Raji (cell line): ENCODE results near the gene SGSH.

Experiments used
- POLR2A ChIP-seq: IDR thresholded peaks from 2 replicates; pipeline ENCODE4 v1.6.1; 2011; ENCODE audit warnings: low read depth, low read length, control low read depth; ENCODE audit not compliant: insufficient read depth

SGSH gene

DNA sequence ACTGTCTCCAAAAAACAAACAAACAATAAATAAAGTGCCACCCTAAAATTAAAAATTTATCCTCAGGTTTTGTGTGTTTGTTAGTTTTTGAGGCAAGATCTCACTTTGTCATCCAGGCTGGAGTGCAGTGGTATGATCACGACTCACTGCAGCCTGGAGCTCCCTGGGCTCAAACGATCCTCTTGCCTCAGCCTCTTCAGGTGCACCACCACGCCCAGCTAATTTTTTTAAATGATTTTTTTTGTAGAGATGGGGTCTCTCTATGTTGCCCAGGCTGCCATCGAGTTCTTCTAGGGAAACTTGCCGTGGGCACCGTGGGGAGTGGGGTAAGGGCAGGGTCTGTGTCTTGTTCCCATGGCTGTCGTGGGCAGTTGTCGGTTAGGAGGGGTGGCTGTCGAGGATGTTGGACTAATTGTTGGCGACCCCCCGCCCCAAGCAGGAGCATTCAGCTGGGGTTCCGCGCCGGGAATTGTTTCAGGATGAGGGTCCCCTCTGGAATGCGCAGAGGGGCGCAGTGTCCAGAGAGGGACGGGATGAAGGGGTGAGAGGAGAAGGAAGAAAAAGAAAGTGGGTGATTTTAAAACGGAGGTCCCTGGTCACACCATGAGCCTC lies 39.4 kb upstream of the SGSH start:
- TF ChIP-seq POLR2A: no peak

DNA sequence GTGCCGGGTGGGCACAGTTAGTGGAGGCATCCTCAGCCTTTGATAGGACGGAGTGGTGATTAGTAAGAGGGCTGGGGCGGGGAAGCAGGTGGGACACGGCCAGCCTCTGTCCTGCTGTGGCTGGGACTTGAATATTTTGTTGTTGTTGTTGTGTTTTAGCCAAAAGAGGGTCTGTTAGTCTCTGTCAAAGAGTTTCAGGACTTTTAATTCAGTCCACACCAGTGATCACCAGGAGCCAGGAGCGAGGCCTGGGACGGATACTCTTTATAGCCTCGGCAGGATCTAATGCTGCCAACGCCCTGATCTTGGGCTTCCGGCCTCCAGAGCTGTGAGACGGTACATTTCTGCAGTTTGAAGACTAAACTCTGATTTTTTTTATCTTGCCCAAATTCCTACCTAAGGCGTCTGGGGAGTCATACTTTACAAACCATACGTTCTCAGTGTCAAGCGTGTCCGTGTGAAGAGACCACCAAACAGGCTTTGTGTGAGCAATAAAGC lies 37.6 kb upstream of the SGSH start:
- no peak for TF ChIP-seq POLR2A

GRCh38 chr17:80256034-80256350 lies 35.9 kb upstream of the SGSH start:
- TF ChIP-seq POLR2A: no peak

- no peak for TF ChIP-seq POLR2A
These were observed 34.5 kb upstream of the SGSH start for GRCh38 chr17:80254396-80255251.

- no peak for TF ChIP-seq POLR2A
These were observed 33.7 kb upstream of the SGSH start for GRCh38 chr17:80253631-80254395.

DNA sequence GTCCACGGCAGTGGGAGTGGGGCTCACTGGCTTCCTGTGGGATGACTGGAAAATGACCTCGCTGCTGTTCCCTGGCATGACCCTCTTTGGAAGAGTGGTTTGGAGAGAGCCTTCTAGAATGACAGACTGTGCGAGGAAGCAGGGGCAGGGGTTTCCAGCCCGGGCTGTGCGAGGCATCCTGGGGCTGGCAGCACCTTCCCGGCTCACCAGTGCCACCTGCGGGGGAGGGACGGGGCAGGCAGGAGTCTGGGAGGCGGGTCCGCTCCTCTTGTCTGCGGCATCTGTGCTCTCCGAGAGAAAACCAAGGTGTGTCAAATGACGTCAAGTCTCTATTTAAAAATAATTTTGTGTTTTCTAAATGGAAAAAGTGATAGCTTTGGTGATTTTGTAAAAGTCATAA lies 32.7 kb upstream of the SGSH start:
- no peak for TF ChIP-seq POLR2A

- TF ChIP-seq POLR2A: no peak
These were observed 31.8 kb upstream of the SGSH start for GRCh38 chr17:80251966-80252365.

DNA sequence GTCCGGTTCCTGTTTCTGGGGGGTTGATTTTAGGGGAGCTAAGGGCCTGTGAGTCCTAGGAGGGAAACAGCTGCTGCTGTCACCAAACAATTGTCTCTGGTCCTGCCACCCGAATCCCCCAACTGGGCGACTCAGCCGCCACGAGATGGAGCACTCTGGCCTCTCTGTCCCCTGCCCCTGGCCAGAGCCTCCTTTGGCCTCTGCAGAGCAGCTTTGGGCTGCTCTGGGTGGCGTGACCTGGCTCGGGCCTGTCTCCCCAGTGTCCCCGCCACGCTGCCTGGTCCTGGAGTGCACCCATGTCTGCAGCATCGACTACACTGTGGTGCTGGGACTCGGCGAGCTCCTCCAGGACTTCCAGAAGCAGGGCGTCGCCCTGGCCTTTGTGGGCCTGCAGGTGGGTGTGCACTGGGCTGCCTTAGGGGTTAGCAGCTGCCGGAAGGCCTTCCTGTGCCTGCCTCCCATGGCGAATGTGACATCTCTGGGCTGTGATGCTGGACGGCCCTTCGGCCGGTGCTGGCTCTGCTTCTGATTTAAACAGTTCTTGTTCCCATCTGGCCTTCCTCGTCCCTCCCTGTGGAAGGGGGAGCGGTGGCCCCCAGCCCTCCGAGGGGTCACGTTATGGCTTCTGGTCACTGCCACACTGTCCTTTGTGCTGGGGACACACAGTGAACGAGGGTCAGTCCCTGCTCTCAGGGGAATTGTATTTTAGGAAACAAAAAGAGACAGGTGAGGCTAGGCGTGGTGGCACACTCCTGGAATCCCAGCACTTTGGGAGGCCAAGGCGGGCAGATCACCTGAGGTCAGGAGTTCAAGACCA lies 29.0 kb upstream of the SGSH start:
- no peak for TF ChIP-seq POLR2A

- TF ChIP-seq POLR2A: no peak
These were observed 28.1 kb upstream of the SGSH start for GRCh38 chr17:80248001-80248893.

DNA sequence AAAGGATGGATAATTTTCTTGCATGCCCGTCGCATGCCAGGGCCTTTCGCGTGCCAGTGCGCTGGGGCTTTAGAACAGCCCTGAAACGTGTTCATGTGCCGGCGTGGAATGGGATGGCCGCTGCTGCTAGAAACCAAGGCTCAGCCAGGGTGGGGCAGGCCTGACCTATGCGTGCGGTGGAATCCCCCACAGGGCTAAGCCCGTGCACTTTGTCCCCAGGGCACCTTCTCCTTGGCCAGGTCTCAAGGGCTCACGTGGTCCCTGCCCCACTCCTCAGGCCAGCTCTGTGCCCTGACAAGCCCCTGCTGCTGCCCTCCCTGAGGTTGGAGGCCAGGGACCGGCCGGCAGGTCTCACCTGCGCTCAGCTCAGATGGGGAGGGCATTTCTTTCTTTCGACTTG lies 27.4 kb upstream of the SGSH start:
- TF ChIP-seq POLR2A: no peak

- no peak for TF ChIP-seq POLR2A
These were observed 26.6 kb upstream of the SGSH start for GRCh38 chr17:80246726-80247125.

- TF ChIP-seq POLR2A: no peak
These were observed 26.1 kb upstream of the SGSH start for GRCh38 chr17:80246266-80246681.

GRCh38 chr17:80245566-80246265 lies 25.6 kb upstream of the SGSH start:
- TF ChIP-seq POLR2A: no peak
